GM21619 (cell line): ENCODE results near the gene SEC11C.
"Not testable (repeated sequence)": the region's sequence is repeated elsewhere in the genome, so short reads cannot be mapped to it uniquely, and the experiment has no call there.

Experiments used
- ATAC-seq: cut with Tn5 transposase; IDR thresholded peaks from one replicate; pipeline ENCODE4 v1.9.1; 2021; ENCODE audit not compliant: unreplicated experiment

The SEC11C gene

GRCh38 chr18:59139615-59140301 is at the start of gene SEC11C:
TSS of gene SEC11C (plus strand) at chr18:59139884. CDS start at chr18:59139949, 65 bp downstream.
- ATAC-seq: peak; percentile 74

- no peak for ATAC-seq
Observed at GRCh38 chr18:59090966-59091603, 48.6 kb upstream of the SEC11C start.

- no peak for ATAC-seq
Observed at GRCh38 chr18:59093668-59094067, 46.0 kb upstream of the SEC11C start.

- no peak for ATAC-seq
Observed at GRCh38 chr18:59094569-59094968, 45.1 kb upstream of the SEC11C start.

- no peak for ATAC-seq
Observed at GRCh38 chr18:59096098-59096789, 43.4 kb upstream of the SEC11C start.

- ATAC-seq: no peak
Observed at GRCh38 chr18:59101830-59102414, 37.8 kb upstream of the SEC11C start.

- ATAC-seq: no peak
Observed at GRCh38 chr18:59109375-59109774, 30.3 kb upstream of the SEC11C start.

GRCh38 chr18:59114160-59114559 is 25.5 kb upstream of the SEC11C start:
- ATAC-seq: no peak

GRCh38 chr18:59123588-59124369 is 15.9 kb upstream of the SEC11C start:
- peak; percentile 78 for ATAC-seq

- ATAC-seq: no peak
Observed at GRCh38 chr18:59124370-59124704, 15.3 kb upstream of the SEC11C start.

- no peak for ATAC-seq
Observed at GRCh38 chr18:59127047-59127446, 12.6 kb upstream of the SEC11C start.

- no peak for ATAC-seq
Observed at GRCh38 chr18:59129951-59130703, 9.6 kb upstream of the SEC11C start.

GRCh38 chr18:59132810-59133465 is 6.7 kb upstream of the SEC11C start:
- no peak for ATAC-seq

- ATAC-seq: peak; percentile 62
Observed at GRCh38 chr18:59139291-59139614, 431 bp upstream of the SEC11C start.

- ATAC-seq: peak; percentile 1
Observed at GRCh38 chr18:59140302-59140885, 710 bp downstream of the SEC11C start.

- no peak for ATAC-seq
Observed at GRCh38 chr18:59141294-59142068, 1.8 kb downstream of the SEC11C start.

- no peak for ATAC-seq
Observed at GRCh38 chr18:59142274-59142673, 2.6 kb downstream of the SEC11C start.

- not testable (repeated sequence) for ATAC-seq
Observed at GRCh38 chr18:59142800-59143416, 3.2 kb downstream of the SEC11C start.
